HEK293 (cell line): ENCODE measurements around the gene GPR162.

Experiments used
- AEBP2 ChIP-seq: fragments of 450-650 bp; formaldehyde crosslinking; IDR thresholded peaks from 2 replicates; pipeline ENCODE4 v1.5.1; 2016; ENCODE audit warnings: missing biosample characterization, missing genetic modification characterization, borderline replicate concordance
- GLIS1 ChIP-seq: fragments of 450-650 bp; formaldehyde crosslinking; IDR thresholded peaks from 2 replicates; pipeline ENCODE4 v1.5.1; 2016; ENCODE audit warnings: missing biosample characterization, missing genetic modification characterization
- HOXC10 ChIP-seq: sonication (generic); formaldehyde crosslinking; IDR thresholded peaks from 2 replicates; pipeline ENCODE4 v1.8.1; 2023; ENCODE audit warnings: mild to moderate bottlenecking, missing genetic modification reagents
- KLF17 ChIP-seq: fragments of 450-650 bp; formaldehyde crosslinking; IDR thresholded peaks from 2 replicates; pipeline ENCODE4 v1.5.1; 2016; ENCODE audit warnings: missing biosample characterization, missing genetic modification characterization
- KLF9 ChIP-seq: fragments of 450-650 bp; formaldehyde crosslinking; IDR thresholded peaks from 2 replicates; pipeline ENCODE4 v1.5.1; 2016; ENCODE audit warnings: missing biosample characterization, missing genetic modification characterization, low read depth
- RBAK ChIP-seq: fragments of 450-650 bp; formaldehyde crosslinking; IDR thresholded peaks from 2 replicates; pipeline ENCODE4 v1.5.1; 2016; ENCODE audit warnings: missing biosample characterization, missing genetic modification characterization
- REPIN1 ChIP-seq: fragments of 450-650 bp; formaldehyde crosslinking; IDR thresholded peaks from 2 replicates; pipeline ENCODE4 v1.5.1; 2017; ENCODE audit warnings: missing biosample characterization, missing genetic modification characterization, low read depth
- REST ChIP-seq: fragments of 450-650 bp; formaldehyde crosslinking; IDR thresholded peaks from 2 replicates; pipeline ENCODE4 v1.5.1; 2016; ENCODE audit warnings: missing biosample characterization, missing genetic modification characterization
- SETDB1 ChIP-seq: IDR thresholded peaks from one replicate; pipeline ENCODE4 v1.6.1; 2017; ENCODE audit warnings: mild to moderate bottlenecking, low read length, moderate library complexity, mixed read lengths; ENCODE audit not compliant: insufficient read length
- TSHZ1 ChIP-seq: fragments of 450-650 bp; formaldehyde crosslinking; IDR thresholded peaks from 2 replicates; pipeline ENCODE4 v1.5.1; 2016; ENCODE audit warnings: missing biosample characterization, missing genetic modification characterization, borderline replicate concordance
- ZBTB20 ChIP-seq: fragments of 450-650 bp; formaldehyde crosslinking; IDR thresholded peaks from 2 replicates; pipeline ENCODE4 v1.5.1; 2016; ENCODE audit warnings: missing biosample characterization, missing genetic modification characterization
- ZBTB7A ChIP-seq: fragments of 450-650 bp; formaldehyde crosslinking; IDR thresholded peaks from 2 replicates; pipeline ENCODE4 v1.5.1; 2016; ENCODE audit warnings: low read depth, missing biosample characterization, missing genetic modification characterization
- ZEB2 ChIP-seq: fragments of 450-650 bp; formaldehyde crosslinking; IDR thresholded peaks from 2 replicates; pipeline ENCODE4 v1.5.1; 2016; ENCODE audit warnings: missing biosample characterization, missing genetic modification characterization
- ZNF112 ChIP-seq: fragments of 450-650 bp; formaldehyde crosslinking; IDR thresholded peaks from 2 replicates; pipeline ENCODE4 v1.5.0; 2017; ENCODE audit warnings: missing biosample characterization, missing genetic modification characterization
- ZNF138 ChIP-seq: fragments of 450-650 bp; formaldehyde crosslinking; IDR thresholded peaks from 2 replicates; pipeline ENCODE4 v1.5.1; 2016; ENCODE audit warnings: missing biosample characterization, missing genetic modification characterization, borderline replicate concordance
- ZNF214 ChIP-seq: fragments of 450-650 bp; formaldehyde crosslinking; IDR thresholded peaks from 2 replicates; pipeline ENCODE4 v1.5.1; 2017; ENCODE audit warnings: missing biosample characterization, mild to moderate bottlenecking, missing genetic modification characterization, borderline replicate concordance
- ZNF362 ChIP-seq: fragments of 450-650 bp; formaldehyde crosslinking; IDR thresholded peaks from 2 replicates; pipeline ENCODE4 v1.5.1; 2016; ENCODE audit warnings: missing biosample characterization, missing genetic modification characterization
- ZNF398 ChIP-seq: fragments of 450-650 bp; formaldehyde crosslinking; IDR thresholded peaks from 2 replicates; pipeline ENCODE4 v1.5.1; 2017; ENCODE audit warnings: missing biosample characterization, missing genetic modification characterization
- ZNF521 ChIP-seq: fragments of 450-650 bp; formaldehyde crosslinking; IDR thresholded peaks from 2 replicates; pipeline ENCODE4 v1.5.1; 2017; ENCODE audit warnings: missing biosample characterization, mild to moderate bottlenecking, missing genetic modification characterization
- ZNF596 ChIP-seq: fragments of 450-650 bp; IDR thresholded peaks from 2 replicates; pipeline ENCODE4 v1.5.0; 2018; ENCODE audit warnings: missing biosample characterization, mild to moderate bottlenecking, missing genetic modification characterization, moderate library complexity
- ZNF701 ChIP-seq: fragments of 450-650 bp; formaldehyde crosslinking; IDR thresholded peaks from 2 replicates; pipeline ENCODE4 v1.5.1; 2016; ENCODE audit warnings: missing biosample characterization, missing genetic modification characterization
- ZNF768 ChIP-seq: fragments of 450-650 bp; formaldehyde crosslinking; IDR thresholded peaks from 2 replicates; pipeline ENCODE4 v1.5.1; 2018; ENCODE audit warnings: missing biosample characterization, mild to moderate bottlenecking, missing genetic modification characterization
- ZNF792 ChIP-seq: fragments of 450-650 bp; formaldehyde crosslinking; IDR thresholded peaks from 2 replicates; pipeline ENCODE4 v1.5.1; 2016; ENCODE audit warnings: missing biosample characterization, missing genetic modification characterization
- ZSCAN4 ChIP-seq: fragments of 450-650 bp; formaldehyde crosslinking; IDR thresholded peaks from 2 replicates; pipeline ENCODE4 v1.5.1; 2017; ENCODE audit warnings: missing biosample characterization, missing genetic modification characterization

Gene GPR162

GRCh38 chr12:6851921-6852650 lies 30.5 kb downstream of the GPR162 start, which contains the start of gene USP5 (continued):
- no peak for TF ChIP-seq REST (tag by site-specific recombination)
- TF ChIP-seq RBAK (tag by site-specific recombination), result no peak
- TF ChIP-seq ZNF398, result no peak
- TF ChIP-seq ZNF596 (tag by site-specific recombination), result no peak
- no peak for TF ChIP-seq HOXC10 (CRISPR knock-in tag)
- TF ChIP-seq ZBTB20 (tag by site-specific recombination), result peak; percentile 96
- peak; percentile 60; the same call in 1 of the 2 replicates for TF ChIP-seq ZSCAN4 (tag by site-specific recombination)
- no peak for TF ChIP-seq ZNF521 (tag by site-specific recombination)
- TF ChIP-seq ZNF214 (tag by site-specific recombination), result no peak
- TF ChIP-seq ZNF362 (tag by site-specific recombination), result no peak
- TF ChIP-seq ZNF792 (tag by site-specific recombination), result no peak
- no peak for TF ChIP-seq ZNF138 (tag by site-specific recombination)
- TF ChIP-seq GLIS1, result peak; percentile 61
- 0 out of 2 replicates have a peak, but pooled peaks have one; percentile 45 for TF ChIP-seq ZBTB7A
- no peak for TF ChIP-seq ZNF768 (tag by site-specific recombination)
- TF ChIP-seq SETDB1, result no peak
- no peak for TF ChIP-seq REPIN1 (tag by site-specific recombination)
- TF ChIP-seq KLF9 (tag by site-specific recombination), result peak; percentile 86
- TF ChIP-seq TSHZ1 (tag by site-specific recombination), result no peak
- TF ChIP-seq ZNF701 (tag by site-specific recombination), result no peak
- no peak for TF ChIP-seq ZNF112 (tag by site-specific recombination)
- peak; percentile 83 for TF ChIP-seq KLF17 (tag by site-specific recombination)
- no peak for TF ChIP-seq AEBP2 (tag by site-specific recombination)
- TF ChIP-seq ZEB2 (tag by site-specific recombination), result peak; percentile 93
